Retinal pigment epithelial cell (primary cell): ENCODE data around the gene PLTP.

Source experiments
- DNase-seq: peaks from one replicate; pipeline ENCODE4 v3.0.0-alpha.2; 2010; ENCODE audit warnings: low read depth
- H3K4me3 ChIP-seq: 2 replicates; pipeline ENCODE4 v1.5.1; 2011; ENCODE audit warnings: mild to moderate bottlenecking, low read length, control low read depth, moderate library complexity
- CTCF ChIP-seq: conservative IDR thresholded peaks from 2 replicates; pipeline ENCODE4 v1.5.1; 2011; ENCODE audit warnings: low read depth, low read length, control low read depth, inconsistent platforms

PLTP gene

GRCh38 chr20:45940469-45940868, 28.5 kb upstream of the PLTP start:
- H3K4me3 ChIP-seq, result no peak overlapping the region
- no peak for DNase-seq
- TF ChIP-seq CTCF, result no peak

- DNase-seq, result peak; percentile 75
- no peak overlapping the region for H3K4me3 ChIP-seq
- TF ChIP-seq CTCF, result peak; percentile 16
These were observed 28.1 kb upstream of the PLTP start for GRCh38 chr20:45940053-45940452.

- no peak for DNase-seq
- H3K4me3 ChIP-seq, result no peak overlapping the region
- no peak for TF ChIP-seq CTCF
These were observed 26.9 kb upstream of the PLTP start for GRCh38 chr20:45938727-45939438.

GRCh38 chr20:45937765-45938164, 25.8 kb upstream of the PLTP start:
- no peak for TF ChIP-seq CTCF
- DNase-seq, result no peak
- H3K4me3 ChIP-seq, result no peak overlapping the region

GRCh38 chr20:45935416-45936046, 23.6 kb upstream of the PLTP start:
- no peak for DNase-seq
- peak overlapping the region; percentile 86 for H3K4me3 ChIP-seq
- no peak for TF ChIP-seq CTCF

GRCh38 chr20:45934586-45935415, 22.8 kb upstream of the PLTP start, which contains the start of gene PCIF1:
Gene PCIF1 (plus strand): TSS chr20:45934683. CDS start chr20:45939000, 4,317 bp downstream.
- DNase-seq, result peak; percentile 88
- no peak for TF ChIP-seq CTCF
- peak within 1 kb of the TSS; percentile 90 for H3K4me3 ChIP-seq
